HK-2 (cell line): ENCODE results near the gene RPIA.
"Not testable (repeated sequence)": the region's sequence is repeated elsewhere in the genome, so short reads cannot be mapped to it uniquely, and the experiment has no call there.

Experiments used
- DNase-seq: peaks from one replicate; pipeline ENCODE4 v3.0.0-alpha.2; 2018; ENCODE audit not compliant: unreplicated experiment

RPIA gene

GRCh38 chr2:88773233-88774028, 82.0 kb downstream of the RPIA start:
- not testable (repeated sequence) for DNase-seq

DNA sequence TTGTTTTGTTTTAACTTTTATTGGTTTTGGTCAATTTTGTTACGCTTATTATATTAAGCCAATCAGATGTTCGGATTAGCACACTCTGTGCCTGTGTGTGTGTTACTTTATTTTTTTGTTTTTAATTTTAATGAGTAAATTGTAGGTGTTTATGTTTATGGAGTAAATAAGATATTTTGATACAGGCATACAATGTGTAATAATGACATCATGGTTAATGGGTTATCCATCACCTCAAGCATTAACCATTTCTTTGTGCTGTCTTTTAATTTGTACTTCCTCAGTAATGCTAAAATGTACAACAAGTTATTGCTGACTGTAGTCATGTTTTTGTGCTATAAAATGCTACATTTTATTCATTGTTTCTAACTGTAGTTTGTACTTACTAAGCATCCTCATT, 97.7 kb downstream of the RPIA start:
- DNase-seq: not testable (repeated sequence)

DNA sequence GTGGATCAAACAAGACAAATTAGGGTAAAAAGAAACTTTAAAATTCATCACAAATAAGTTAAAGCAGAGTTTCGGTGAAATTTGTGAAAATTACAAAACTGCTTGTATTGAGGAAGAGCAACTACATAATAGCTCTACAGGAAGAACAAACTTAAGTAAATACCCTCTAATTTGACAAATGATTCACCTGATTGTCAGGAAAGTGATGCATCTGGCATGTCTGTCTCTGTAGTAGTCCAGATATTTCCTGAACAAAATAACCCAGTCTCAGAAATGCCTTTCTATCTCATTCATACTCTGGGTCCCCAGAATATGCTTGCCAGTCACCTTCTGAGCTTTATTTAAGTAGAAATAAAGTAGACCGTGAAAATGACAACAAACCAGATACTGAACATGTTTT, 104.5 kb downstream of the RPIA start:
- not testable (repeated sequence) for DNase-seq

DNA sequence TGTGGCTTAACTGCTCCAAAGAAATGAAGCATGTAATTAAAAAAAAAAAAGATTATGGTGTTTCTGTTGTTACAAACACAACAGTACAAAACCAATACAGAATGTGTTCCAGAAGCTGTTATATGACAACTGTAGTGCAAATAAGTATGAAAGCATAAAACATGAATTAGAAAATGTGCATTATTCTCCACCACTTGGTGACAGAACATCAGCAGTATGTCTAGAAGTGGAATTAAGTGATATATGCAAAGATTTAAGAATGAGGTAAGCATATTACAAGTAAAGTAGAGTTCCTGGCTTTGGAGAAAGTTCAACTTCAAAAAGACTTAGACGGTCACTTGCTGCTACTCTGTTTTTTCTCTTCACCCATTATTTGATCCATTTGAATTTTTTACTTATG, 105.0 kb downstream of the RPIA start:
- DNase-seq: not testable (repeated sequence)

DNA sequence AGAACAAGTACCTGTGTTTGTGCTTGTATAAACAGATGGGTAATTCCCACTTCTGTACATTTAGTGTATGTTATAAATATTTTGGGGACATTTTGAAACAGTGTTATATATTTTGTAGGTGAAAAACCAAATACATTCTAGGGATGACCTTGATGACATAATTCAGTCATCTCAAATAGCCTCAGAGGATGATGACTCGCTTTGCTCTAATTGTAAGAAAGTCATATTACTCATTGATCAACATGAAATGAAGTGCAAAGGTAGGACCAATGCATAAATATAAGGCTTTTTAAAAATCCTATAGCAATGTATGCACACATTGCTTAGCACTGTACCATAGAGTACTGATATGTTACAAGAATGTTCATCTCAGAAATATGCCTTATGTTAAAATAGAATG, 105.7 kb downstream of the RPIA start:
- DNase-seq: not testable (repeated sequence)
